Stimulated activated CD4-positive, alpha-beta T cell treated with anti-CD3 and anti-CD28 coated beads, Interleukin-2, amount 100 ng/mL, for 4 hours (primary cell): ENCODE measurements around the gene CDK5R2.

ENCODE experiments used
- DNase-seq: peaks from one replicate; pipeline ENCODE4 v3.0.0-alpha.2; 2020; ENCODE audit warnings: low read depth

CDK5R2 gene

DNA sequence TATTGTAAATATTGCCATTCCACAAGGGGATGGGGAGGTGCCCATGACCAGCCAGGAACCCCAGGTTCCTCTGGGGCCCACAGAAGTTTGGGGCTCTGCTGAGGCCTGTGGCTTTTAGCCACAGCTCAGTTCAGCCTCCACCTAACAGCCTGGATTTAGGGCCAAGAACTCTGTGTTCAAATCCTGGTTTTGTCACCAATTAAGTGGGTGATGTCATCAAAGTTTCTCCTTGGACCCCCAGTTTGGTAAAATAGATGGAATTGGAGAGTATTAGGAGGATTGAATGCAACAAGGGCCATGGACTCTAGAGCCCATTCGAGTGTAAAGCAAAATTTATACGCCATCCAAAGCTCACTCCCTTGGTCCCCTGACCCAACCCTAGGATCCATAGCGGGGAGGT is 28.7 kb downstream of the CDK5R2 start:
- no peak for DNase-seq

DNA sequence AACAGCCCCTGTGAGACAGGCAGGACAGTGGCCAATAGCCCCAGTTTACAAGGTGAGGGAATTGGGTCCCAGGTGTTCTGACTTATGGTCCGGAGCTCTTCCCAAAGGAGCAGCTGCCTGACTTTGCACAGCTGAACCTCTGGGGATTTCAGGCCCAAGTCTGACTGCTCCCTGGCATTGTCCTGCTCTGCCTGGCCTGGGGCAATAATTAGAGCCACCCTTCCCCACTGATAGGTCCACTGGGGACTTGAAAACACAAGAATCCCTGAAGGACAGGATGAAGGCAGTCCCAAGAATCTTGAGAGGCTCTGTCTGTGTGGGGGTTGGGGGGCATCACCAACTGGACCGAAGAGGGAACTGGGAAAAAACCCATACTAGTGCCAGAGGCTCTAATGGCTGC is 29.2 kb downstream of the CDK5R2 start:
- DNase-seq: no peak

DNA sequence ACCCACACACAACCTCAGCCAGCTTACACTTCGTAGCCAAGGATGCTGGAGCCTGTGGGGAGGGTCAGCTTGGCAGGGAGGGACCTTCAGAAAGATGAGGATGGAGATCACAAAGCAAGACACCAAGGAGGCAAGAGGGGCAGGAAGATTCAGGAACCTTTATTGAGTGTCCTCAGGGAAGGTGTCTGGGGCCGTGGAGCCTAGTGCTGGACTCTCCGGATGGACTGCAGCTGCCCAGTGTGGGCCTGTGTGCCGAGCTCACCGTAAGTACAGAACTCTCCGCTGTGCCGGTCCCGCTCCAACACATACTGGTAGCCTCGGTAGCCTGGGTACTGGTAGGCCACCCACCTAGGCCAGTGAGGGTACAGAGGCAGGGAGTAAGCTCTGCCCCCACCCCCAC is 30.6 kb downstream of the CDK5R2 start:
- no peak for DNase-seq

DNA sequence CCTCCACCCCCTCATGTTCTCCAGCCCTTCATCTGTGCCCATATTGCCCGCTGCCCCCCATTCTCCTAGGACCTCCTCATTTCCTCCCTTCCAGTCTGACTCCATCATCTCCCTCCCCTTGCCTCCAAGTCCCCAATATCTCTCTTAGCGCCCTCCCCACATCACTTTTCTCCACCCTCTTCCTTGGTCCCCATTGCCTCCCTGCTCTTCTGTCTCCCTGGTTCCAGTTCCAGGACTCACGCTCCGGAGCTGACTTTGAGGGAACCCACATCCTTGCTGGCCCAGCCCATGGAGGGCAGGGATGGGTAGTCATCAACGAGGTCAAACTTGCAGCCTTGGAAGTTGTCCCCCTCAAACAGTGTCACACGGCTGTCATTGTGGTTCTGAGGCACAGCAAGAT is 31.1 kb downstream of the CDK5R2 start:
- DNase-seq: no peak

DNA sequence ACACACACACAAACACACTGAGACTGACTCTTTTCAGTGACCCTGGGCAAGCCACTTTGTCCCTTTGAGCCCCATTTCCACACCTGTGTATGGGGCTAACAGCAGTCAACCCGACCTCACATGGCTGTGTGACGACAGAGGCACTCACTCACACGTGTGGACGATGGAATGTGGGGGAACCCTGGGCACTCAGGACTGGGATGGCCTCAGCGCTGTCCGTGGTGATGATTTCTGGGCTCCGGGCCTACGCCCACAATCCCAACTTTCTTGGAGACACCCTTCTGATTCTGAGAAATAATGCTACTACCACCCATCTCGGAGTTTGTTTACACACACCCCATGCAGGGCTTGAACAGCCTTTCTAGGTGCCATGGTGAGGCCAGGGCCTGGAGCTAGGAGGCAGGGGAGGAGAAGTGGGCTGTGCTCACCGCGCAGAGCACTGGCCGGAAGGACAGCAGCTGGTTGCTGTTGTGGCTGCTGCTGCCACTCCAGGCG is 32.3 kb downstream of the CDK5R2 start:
- no peak for DNase-seq

DNA sequence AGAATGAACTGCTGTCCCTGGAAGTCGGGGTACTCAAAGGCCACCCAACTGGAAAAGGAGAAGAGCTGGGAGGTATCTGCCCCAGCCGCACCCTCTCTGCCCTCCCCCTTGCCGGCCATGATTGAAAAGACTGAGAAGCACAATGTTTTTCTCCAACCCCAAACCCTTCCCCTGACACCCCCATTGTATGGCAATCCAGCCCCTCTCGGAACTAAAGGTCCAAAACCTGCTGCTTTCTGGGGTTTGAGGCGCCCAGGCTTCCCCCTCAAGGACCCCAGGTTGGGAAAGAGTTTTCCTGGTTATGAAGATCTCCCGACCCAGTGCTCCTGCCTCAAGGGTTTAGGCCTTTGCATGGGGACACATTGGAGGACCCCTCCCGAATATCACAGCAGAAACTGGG is 32.7 kb downstream of the CDK5R2 start:
- DNase-seq: no peak

DNA sequence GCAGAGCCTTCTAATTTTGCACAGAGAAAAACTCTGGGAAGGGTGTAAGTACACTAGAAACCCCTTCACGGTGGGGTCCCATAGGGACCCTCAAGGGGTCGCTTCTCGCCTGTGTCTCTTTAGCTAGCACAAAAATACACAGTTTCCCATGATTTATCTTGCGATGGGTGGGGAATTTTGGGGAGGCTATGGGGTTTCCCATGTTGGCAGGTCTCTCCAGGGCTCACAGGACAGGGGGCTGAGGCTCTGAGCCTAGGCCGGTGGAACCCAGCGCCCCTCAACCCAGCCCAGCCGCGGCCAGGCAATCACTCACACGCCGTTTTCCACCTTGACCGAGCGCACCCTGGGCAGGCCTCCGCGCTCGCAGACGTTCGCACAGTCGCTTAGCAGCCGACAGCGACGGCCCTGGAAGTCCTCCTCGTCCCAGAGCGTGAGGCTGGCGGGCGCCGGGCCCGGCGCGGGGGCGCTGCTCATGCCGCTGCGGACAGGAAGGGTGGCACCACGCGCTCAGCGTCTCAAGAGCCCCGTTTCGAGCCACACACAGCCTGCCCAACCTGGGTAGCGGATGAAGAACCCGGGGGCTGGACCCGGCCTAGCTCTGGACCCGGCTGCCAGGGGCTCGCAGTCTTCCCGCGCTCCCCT is 33.4 kb downstream of the CDK5R2 start:
- DNase-seq: no peak

DNA sequence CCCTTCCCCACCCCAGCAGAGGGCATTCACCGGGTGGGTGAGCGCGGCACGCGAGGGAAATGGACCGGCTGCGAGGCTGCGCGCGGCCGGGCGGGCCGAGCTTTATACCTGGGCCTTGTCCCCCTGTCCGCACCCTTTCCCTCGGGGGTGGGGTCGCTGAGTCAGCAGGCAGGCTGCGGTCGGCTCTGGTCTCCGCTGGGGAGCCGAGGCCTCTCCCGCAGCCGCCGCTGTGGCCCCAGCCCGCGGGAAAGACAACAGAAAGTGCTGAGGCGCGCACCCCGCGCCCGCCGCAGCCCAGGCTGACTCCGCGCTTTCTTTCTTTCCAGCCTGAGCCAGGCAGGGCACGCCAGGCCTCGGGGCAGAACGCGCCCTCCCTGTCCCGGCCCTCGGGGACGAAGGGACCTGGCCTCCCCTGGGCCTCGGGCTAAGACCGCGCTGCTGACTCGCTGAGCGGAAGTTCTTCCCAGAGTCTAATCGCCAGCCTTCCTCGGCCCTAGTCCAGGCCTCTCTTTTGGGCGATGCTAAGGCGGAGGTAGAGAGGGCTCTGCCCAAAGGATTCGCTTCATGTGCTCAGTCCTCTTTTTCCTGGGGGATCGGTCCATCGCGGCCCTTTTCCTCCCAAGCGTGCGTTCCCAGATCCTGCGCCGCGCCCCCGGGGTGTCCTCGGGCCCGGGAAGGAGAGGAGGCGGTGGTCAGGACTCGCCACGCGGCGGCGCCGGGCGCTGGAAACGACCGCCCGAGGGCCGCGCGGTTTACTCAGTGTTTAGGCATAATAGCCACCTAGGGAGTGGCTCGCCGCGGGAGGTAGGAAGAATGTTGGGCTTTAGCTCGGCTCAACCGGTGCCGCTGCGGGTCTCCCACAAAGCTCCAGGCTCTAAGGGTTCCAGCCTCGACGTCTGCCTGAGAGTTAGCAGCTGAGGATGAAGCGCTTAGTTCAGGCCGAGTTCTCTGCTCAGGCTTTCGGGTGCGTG is 34.2 kb downstream of the CDK5R2 start, which contains the start of gene CRYBA2:
Gene CRYBA2 (minus strand): TSS at position 78 of the 971 bp plus-strand sequence. CDS start 246 bp downstream, outside the sequence.
- DNase-seq: no peak

DNA sequence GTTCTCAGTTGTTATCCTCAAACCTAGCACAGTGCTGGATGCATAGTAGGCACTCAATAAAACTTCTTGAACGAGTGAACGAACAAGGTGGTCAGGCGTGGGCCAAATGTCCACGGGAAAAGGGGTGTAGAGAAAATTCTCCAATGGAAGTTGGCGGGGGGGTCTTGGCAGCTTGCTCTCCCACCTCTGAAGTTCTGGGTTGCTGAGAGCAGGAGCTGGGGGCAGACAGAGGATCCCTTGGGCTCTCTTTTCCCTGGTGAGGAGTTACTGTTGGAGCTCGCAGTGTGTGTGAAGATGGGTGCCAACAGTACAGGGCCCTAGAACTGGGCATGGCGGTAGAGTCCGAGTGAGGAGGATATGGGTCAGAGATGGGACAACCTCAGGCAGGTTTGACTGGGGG is 36.1 kb downstream of the CDK5R2 start:
- no peak for DNase-seq

DNA sequence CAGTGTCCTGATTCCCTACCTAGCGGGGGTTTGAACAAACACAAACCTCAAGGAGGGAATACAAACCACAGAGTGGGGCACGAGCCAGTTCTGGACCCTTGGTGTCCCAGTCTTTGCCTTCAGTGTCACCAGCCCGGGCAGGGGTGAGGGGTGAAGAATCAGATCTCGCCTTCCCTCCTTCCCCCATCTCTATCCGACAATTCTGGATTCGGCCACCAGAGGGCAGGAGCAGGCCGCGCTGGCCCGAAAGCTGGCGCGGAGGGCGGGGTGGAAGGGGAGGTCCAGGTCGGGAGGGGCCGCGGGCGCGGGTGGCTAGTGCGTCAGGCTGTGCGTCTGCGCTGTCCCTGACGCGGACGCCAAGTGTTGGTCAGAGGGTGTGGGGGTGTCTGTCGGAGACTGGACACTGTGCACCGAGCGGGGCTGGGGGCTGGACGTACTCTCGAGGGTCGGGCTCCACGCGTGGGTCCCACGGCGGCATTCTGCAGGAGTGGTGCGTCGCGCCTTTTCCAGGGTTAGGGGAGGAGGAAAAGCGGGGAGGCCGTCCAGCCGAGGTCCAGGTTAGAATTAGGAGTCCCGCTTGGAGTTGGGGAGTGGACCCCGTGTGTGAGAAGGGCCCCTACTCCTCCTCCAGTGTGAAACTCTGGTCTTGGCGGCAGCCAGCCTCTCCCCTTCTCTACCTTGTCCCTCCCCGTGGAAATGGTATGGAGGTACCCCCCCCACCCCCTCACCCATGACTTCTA is 36.7 kb downstream of the CDK5R2 start:
- peak; percentile 64 for DNase-seq

DNA sequence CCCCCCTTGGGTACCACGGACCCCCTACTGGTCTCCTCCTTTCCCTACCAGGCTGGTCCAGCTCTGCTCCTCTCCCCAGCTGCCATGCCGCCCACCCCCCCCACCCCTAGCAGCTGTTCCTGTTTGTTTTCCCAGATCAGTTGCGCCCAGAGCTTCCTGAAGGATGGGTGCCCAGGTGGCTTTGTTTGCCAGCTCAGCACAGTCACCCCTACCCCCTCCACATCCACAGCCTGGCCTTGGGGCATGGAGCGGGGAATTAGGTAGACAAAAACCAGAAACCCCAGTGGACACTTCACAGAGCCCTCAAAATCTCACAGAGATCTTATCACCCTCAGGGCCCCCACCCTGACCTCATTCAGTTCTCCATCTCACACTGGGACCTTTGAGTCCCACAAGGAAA is 37.5 kb downstream of the CDK5R2 start:
- no peak for DNase-seq

DNA sequence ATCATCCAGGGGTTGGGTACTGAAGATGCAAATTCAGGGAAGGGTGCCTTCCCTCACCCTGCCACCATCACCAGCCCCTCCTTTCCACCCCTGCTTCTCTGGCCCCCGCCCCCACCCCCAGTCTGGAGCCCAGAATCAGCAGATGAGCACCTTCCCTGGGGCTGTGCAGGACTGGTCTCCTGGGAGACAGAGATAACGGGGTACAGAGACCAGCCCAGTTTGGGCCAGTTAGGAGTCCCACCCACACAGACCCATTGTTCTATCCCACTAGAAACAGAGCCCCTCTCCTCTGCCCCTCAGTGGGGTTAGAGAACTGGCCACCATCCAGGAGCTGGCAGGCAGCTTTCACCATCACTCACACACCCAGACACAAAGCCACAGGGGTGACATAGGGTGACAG is 38.3 kb downstream of the CDK5R2 start:
- no peak for DNase-seq

DNA sequence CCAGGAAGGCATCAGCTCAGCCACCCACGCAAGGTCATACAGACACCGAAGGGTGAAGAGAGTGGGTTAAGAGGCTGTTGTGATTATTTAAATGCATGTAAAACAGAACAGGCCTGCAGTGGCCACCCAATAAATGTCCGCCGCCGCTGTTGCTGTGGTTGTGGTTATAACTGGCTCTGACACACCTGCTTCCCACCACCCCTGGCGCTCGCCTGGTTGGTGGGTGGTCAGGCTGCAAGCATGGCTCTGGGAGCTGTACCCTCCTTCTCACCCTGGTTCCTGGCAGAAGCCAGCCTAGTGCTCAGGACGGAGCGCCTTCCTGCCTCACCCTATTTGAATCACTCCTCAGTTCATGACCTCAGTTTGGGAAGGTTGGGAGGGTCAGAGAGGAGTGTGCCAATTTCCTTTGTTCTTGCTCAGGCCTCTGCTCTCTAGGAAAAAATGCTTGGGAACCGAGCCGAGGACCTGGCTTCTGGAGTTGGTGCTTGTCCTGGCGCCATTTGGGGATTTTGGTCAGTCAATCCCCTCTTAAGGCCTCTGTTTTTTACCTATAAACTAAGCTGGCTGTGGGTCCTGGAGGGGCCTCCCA is 39.0 kb downstream of the CDK5R2 start:
- DNase-seq: no peak

DNA sequence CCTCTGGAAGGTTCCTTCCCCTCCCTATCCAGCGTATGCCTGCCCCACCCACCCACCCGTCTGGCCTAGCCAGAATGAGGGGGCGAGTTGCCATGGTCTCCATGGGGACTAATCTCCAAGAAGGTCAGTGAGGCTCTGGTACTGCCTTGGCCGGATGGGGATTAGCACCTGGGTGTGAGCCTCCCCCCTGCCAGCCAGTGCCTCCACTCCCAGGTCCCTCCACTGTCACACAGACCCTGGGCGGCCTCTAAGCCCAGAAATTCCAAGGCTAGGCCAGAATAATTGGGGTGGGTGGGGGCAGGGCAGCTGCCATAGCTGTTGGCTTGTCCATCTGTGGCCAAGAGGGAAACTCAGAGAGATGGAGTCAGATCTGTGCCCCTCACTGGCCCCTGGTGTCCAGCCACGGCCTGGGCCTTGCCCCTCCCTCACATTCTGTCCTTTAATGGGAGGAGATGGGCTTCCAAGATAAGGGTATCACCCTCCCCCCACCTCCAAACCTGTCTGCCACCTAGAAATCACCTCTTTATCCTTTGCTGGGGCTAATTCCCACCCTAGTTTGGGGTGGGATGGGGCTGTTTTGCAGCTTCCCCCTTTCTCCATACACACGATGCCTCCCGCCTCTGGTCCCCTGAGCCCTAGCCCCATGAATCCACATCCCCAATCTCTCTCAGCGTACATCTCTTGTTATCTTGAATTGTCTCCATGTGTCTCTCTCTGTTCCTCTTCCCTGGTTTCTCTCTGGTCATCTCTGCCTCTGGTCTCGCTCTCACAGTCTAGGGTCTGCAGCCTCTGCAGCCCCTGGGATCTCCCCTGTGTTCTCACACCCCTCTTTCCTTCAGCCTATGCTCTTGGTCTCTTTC is 39.8 kb downstream of the CDK5R2 start:
- DNase-seq: no peak

DNA sequence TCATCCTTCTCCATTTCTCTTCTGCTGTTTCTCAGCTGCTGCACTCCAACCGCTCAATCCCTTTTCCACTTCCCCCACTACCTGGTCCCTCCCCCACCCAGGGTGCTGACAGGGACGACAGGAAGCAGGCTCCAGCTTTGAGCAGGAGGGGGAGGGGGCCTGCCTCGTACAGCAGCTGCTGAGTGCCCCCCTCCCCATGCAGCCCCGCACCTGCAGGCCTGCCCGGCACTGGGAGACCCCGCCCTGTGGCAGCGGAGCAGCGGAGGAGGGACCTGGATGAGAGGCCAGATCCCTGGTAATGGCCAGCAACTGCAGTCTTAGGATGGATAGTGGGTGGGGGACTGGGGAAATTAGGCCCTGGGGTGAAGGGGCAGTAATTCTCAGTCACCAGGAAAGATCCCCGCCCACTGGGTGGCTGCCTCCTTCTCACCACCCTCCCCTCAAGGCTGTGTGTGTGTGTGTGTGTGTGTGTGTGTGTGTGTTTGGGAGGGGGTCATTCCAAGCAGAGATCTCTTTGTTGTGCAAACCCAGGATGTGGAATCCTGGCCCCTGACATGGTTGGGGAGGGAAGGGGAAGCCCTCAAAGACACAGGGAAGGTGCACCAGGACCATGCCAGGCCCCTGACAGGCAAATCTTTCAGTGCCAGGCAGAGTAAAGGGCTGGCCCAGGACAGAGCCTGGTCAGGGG is 40.6 kb downstream of the CDK5R2 start:
- DNase-seq: no peak

DNA sequence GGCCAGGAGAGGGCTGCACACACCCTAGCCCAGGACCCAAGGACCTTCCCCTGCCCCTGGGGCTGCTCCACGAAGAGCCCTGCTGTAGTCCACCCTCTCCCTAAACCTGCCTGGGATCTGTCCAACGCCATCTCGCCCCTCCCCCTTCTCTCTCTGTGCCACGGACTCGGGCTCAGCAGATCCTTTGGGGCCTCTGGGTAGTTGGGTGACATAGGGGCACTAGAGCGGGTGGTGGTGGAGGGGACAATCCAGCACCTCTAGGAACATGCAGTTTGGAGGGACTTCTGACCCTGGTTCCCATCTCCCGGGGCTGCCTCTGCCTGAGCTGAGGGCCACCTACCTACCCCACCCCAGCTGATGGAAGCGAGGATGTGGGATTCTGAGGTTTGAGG is 41.1 kb downstream of the CDK5R2 start:
- no peak for DNase-seq

DNA sequence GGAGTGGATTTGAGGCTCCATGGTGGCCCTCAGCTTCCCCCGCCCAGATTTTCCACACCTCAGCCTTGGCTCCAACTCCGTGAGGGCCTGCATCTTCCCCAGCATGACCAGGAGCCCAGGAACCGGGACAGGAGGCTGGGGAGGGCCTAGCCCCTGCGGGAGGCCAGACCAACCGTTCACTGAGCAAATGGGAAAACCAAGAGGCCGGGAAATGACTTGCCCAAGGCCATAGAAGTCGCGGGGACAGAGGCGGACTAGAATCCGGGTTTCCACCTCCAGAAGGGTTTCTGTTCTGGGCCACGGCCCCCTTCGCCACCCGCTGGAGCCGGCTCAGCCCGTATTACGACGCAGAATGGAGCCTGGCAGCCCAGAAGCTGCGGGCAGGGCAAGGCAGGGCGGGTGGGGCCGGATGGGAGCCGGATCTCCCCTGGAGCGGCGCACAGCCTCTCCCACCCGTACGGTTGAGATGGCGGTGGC is 41.7 kb downstream of the CDK5R2 start:
- no peak for DNase-seq

DNA sequence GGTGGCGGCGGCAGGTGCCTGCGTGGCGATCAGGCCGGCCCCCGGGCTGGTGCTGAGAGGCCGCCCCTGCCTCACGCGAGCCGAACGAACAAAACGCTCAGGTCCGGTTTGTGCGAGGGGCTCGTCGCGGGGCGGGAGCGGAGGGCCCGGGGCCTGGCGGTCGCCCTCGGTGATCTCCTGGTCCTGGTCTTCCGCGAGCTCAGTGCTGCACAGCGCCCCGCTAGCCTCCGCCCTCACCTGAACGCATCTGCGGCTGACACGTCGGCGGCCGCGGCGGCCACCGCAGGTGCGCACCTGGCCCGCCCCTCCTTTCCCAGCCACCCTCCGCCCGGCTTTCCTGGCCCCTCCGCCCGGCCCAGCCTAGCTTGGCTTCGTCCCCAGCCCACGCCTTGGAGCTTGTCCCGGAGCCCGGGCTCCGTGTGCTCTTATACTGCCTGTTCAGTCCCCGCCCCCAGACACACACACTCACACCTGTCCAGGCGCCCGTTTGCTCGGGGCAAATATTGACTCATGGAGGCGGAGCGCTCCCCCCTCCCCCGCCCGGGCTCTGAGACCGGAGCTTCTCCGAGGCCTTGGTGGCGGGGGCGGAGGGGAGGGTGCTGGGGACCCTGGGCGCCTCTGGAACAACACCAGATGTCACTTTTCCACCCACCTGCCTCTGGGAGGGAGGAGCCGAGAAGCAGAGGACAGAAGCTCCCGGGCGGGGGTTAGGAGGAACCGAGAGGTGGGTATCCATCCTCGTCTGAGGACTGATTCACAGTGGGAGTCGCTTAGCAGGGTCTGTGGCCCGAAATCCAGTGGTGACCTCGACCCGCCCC is 42.3 kb downstream of the CDK5R2 start:
- peak; percentile 64 for DNase-seq
